GM12874 (cell line): ENCODE measurements around the gene IFFO2.

ENCODE experiments used
- CTCF ChIP-seq: IDR thresholded peaks from 2 replicates; pipeline ENCODE4 v1.5.1; 2011; ENCODE audit warnings: low read depth, mild to moderate bottlenecking, control low read depth, low read length, moderate library complexity; ENCODE audit not compliant: insufficient read depth

The IFFO2 gene

DNA sequence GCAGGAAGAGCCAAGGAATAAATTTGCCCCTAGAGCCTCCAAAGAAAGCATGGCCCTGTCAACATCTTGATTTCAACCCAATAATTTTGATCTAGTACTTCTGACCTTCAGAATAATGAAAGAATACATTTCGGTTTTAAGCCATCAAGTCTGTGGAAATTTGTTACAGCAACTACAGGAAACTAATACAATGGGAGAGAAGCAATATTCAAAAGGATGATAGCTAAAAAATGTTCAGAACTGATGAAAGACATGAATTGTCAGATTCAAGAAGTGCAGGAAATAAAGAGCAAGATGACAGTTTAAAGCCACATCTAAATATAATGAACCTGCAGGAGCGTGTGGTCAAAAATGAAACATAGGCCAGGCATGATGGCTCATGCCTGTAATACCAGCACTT lies 24.8 kb upstream of the IFFO2 start:
- no peak for TF ChIP-seq CTCF

GRCh38 chr1:18978706-18979105 lies 22.2 kb upstream of the IFFO2 start:
- no peak for TF ChIP-seq CTCF

DNA sequence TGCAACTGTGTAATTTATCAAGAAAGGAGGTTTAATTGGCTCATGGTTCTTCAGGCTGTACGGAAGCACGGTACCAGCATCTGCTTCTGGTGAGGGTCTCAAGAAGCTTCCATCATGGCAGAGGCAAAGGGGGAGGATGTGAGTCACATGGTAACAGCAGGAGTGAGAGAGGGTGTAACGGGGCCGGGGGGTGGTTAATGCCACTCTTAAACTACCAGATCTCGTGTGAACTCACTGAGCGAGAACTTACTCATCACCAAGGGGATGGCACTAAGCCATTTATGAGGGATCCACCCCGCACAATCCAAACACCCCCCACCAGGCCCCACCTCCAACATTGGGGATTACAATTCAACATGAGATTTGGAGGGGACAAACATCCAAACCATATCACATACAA lies 21.0 kb upstream of the IFFO2 start:
- no peak for TF ChIP-seq CTCF

GRCh38 chr1:18976096-18976495 lies 19.6 kb upstream of the IFFO2 start:
- TF ChIP-seq CTCF, result no peak

- TF ChIP-seq CTCF, result no peak
Measured at GRCh38 chr1:18974606-18975005, 18.1 kb upstream of the IFFO2 start.

DNA sequence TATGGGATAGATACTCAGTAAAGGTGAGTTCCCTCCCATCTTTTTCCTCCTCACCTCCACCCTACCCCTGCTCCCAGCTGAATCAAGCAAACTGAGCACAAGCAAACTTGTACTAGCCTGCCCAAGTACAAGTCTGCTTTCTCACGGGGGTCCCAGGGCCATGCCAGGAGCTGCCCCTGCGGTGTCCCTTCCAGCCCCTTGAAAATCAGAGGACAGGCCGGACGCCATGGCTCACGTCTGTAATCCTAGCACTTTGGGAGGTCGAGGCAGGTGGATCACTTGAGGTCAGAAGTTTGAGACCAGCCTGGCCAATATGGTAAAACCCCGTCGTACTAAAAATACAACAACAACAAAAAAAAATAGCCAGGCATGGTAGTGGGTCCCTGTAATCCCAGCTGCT lies 17.5 kb upstream of the IFFO2 start:
- TF ChIP-seq CTCF, result no peak

DNA sequence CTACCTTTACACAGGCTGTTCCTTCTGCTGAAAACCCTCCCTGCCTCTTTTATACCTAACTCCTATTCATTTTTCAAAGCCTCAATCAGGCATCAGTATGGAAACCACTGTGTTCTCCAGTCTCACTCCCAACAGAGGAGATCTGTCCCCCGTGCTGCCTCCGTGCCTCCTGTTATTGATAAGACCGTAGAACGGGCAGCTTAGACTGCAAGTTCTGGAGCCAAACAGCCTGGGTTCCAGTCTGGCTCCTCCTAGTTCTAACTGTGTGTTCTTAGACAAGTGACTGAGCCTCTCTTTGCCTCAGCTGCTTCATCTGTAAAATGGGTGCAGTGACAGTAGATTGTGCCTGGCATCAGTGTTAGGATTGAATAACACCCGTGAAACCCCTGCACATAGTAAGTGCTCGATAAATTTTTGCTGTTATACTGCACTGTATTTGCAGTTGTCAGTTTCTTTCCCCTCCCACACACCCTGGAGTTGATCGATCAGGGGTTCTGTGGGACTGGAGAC lies 17.0 kb upstream of the IFFO2 start:
- TF ChIP-seq CTCF, result no peak

- TF ChIP-seq CTCF, result no peak
Measured at GRCh38 chr1:18972991-18973390, 16.5 kb upstream of the IFFO2 start.
